Measurements from ENCODE around the gene NOTCH4. TPM values are rescaled to one million over a fixed set of nuclear protein-coding genes. Genes with fewer than 3 reads are reported as not detected.
A peak's percentile ranks its signal among the peaks of the same experiment; 100 is the strongest.

NOTCH4 gene
- total RNA-seq, 1 donor = 1.1 TPM

DNA sequence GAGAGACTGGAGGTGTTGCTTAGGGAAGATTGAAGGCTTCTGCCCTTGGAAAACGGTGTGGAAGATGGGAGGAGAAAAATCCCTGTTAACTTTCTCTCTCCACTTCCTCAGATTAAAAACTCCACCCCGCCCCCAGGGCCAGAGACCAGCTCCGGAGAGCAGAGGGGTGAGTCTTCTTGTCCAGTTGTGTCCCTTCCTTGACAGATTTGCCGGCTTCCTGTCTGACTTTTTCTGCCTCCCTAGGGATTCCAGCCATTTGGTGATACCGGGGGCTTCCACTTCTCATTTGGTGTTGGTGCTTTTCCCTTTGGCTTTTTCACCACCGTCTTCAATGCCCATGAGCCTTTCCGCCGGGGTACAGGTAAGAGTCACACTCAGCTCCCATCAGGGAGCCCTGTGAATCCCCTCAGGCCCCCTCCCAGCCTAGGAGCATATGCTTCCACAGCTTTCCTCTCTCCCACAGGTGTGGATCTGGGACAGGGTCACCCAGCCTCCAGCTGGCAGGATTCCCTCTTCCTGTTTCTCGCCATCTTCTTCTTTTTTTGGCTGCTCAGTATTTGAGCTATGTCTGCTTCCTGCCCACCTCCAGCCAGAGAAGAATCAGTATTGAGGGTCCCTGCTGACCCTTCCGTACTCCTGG, 44.0 kb downstream of the NOTCH4 start:
- DNase-seq (ENCODE audit: low read depth) = no peak
- TF ChIP-seq, protein P1, sequence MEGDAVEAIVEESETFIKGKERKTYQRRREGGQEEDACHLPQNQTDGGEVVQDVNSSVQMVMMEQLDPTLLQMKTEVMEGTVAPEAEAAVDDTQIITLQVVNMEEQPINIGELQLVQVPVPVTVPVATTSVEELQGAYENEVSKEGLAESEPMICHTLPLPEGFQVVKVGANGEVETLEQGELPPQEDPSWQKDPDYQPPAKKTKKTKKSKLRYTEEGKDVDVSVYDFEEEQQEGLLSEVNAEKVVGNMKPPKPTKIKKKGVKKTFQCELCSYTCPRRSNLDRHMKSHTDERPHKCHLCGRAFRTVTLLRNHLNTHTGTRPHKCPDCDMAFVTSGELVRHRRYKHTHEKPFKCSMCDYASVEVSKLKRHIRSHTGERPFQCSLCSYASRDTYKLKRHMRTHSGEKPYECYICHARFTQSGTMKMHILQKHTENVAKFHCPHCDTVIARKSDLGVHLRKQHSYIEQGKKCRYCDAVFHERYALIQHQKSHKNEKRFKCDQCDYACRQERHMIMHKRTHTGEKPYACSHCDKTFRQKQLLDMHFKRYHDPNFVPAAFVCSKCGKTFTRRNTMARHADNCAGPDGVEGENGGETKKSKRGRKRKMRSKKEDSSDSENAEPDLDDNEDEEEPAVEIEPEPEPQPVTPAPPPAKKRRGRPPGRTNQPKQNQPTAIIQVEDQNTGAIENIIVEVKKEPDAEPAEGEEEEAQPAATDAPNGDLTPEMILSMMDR (IDR thresholded peaks at IDR 0.05; ENCODE audit: insufficient read depth, low read length) = no peak
- H3K4me3 ChIP-seq (ENCODE audit: low read depth, low read length) = peak overlapping the region; percentile 94

DNA sequence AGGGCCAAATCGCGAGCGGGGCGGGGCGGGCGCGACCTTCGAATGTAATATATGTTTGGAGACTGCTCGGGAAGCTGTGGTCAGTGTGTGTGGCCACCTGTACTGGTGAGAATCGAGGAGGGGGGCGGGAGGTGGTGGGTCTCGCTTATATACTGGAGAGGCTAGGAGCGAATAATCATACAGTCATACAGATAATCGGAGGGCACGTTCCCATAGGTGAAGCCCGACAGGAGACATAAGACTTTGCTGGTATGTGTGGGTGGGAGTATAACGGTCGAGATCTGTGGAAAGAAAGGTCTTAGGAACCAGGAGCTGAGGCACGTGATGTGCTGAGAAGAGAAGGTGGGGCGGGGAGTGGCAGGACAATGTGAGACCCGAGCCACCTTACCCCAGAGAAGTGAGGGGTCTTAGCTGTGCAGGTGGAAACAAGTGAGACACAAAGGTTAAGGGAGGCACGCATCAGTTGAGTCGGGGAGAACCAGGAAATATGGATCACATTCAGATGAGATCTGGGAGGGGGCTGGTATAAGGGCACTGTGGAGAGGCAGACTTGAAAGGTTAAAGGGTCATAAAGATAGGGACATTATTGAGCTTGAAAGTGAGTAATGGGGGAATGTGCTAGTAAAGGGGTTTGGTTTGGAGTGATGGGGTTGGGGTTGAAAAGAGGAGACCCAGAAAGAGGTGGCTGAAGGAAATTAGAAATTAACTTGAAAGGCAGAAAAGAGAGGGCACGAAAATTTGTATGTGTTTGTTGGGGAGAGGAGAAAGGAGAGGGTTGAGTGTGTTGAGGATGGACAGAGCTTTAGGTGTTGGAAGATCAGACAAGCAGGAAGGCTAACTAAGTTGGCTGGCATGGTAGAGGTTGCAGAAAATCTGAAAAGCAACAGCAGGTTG, 45.1 kb downstream of the NOTCH4 start:
- peak overlapping the region; percentile 94 for H3K4me3 ChIP-seq (ENCODE audit: low read depth, low read length)
- DNase-seq (ENCODE audit: low read depth) = peak; percentile 12
- TF ChIP-seq, protein P1 (IDR thresholded peaks at IDR 0.05; ENCODE audit: insufficient read depth, low read length) = no peak

DNA sequence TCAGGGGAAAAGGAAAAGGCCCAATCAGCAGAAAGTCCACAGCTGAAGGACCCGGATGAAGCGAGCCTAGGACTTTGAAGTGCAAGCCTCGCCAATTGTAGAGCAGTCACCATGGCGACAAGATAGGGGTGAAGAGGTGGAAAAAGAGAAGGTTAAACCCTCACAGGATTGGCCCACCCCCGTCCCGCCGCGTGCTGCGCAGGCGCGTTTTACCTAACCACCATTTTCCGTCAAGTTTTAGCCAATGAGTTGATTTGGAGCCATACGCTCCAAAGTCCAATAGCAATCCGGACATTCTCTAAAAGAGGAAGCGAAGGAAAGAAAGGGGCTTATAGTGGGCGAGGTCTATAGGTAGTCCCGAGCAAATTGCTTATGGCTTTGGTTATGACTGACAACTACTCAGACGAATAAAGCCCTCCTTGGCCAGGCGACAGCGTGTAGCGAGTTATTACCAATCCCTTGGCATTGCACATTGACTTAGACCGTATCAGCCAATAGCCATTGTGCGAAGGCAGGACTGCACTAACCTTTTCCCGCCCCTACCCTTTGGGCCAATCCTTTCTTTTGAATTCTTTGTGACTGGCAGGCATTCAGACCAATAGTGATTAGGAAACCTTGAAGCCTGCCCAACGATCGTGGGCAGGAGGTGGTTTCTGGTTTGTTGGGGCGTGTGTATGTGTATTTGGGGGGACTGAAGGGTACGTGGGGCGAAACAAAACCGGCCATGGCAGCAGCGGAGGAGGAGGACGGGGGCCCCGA, 45.9 kb downstream of the NOTCH4 start, which contains the start of gene RNF5:
RNF5 (plus strand) TSS at position 618 of the 759 bp plus-strand sequence; CDS start at position 725, 107 bp downstream.
- DNase-seq (ENCODE audit: low read depth) = peak; percentile 100
- H3K4me3 ChIP-seq (ENCODE audit: low read depth, low read length) = peak within 1 kb of the TSS; percentile 94
- TF ChIP-seq, protein P1 (IDR thresholded peaks at IDR 0.05; ENCODE audit: insufficient read depth, low read length) = no peak

DNA sequence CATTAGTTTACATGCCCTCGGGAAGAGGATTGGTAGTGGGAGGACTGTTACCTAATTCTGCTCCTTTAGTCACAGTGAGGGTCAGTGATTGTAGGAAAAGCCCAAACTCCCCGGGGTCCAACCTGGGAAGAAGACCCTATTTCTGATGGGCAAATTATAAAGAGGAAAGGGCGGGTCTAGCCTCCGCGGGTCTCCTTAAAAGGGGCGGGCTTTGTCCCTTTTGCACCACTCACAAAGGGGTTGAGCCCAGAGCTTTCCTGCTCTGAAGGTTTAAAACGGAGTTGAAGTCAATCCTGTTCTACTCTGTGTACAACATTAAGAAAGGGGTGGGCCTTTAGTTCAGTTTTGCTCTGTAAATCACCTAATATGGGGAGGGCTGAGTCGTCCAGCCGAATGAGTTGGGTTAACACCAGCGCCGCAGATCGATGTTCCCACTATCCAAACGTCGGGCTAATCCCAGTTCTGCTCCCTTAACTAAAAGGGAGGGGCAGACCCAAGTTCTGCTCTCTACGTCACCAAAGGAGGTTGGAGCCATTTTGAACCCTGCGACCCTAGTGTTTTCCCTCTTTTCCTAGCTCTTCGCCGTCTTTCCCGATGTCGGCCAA, 46.6 kb downstream of the NOTCH4 start:
- DNase-seq (ENCODE audit: low read depth) = no peak
- TF ChIP-seq, protein P1 (IDR thresholded peaks at IDR 0.05; ENCODE audit: insufficient read depth, low read length) = no peak
- peak overlapping the region; percentile 94 for H3K4me3 ChIP-seq (ENCODE audit: low read depth, low read length)

DNA sequence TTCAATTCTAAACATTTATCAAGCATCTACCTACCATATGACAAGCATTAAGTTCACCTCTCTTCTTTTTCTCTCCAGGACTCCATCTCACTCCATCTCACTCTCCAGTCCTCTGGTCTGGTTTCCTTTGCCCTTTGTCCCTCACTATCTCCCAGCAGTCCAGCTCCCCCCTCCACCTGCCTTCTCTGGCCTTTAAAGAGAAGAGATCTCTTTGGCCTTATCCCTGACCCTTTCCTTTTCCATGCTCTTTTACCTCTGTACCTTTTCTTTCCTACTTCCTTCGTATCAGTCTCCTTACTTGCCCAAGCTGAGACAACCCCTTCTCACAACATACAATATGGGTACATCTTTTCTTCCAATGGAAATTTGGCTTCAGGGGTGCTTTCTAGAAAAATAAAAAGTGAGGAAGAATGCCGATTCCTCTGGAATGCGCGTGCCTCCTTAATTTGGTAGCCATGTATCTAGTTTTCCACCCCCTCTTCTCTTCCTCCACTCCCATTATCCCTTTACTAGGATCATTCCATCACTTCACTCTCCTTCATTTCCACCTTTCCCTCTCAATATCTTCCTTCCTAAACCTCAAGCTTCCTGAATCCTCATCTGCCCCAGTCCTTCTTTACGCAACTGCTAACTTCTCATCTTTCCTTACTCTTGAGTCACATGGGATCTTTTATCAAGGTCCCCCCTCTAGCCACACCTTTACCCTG, 47.2 kb downstream of the NOTCH4 start:
- TF ChIP-seq, protein P1 (IDR thresholded peaks at IDR 0.05; ENCODE audit: insufficient read depth, low read length) = no peak
- peak; percentile 71 for DNase-seq (ENCODE audit: low read depth)
- H3K4me3 ChIP-seq (ENCODE audit: low read depth, low read length) = peak overlapping the region; percentile 94

Data from fibroblast of the aortic adventitia (primary cell).